Large intestine (tissue), 3 donors: ENCODE data around the gene BMPR1A. TPM values are rescaled to one million over a fixed set of nuclear protein-coding genes. Genes with fewer than 3 reads are reported as not detected.
"Not testable (repeated sequence)": the region's sequence is repeated elsewhere in the genome, so short reads cannot be mapped to it uniquely, and the experiment has no call there.

Experiments
- DNase-seq, 2 donors: peaks; one replicate each; pipeline versions ENCODE4 v3.0.0 to v3.0.0-alpha.2; 2013
- H3K27ac ChIP-seq: one replicate; pipeline ENCODE4 v1.5.1; 2013; ENCODE audit warnings: low read length
- H3K27me3 ChIP-seq: 2 replicates; pipeline ENCODE4 v1.6.1; 2013; ENCODE audit warnings: low read length; ENCODE audit not compliant: control insufficient read depth, insufficient read depth
- H3K36me3 ChIP-seq: 2 replicates; pipeline ENCODE4 v1.6.1; 2013; ENCODE audit warnings: low read length; ENCODE audit not compliant: control insufficient read depth, insufficient read depth
- H3K4me1 ChIP-seq: one replicate; pipeline ENCODE4 v1.6.1; 2013; ENCODE audit warnings: low read length; ENCODE audit not compliant: control insufficient read depth, insufficient read depth
- H3K4me3 ChIP-seq: one replicate; pipeline ENCODE4 v1.5.1; 2013; ENCODE audit warnings: low read length
- H3K9me3 ChIP-seq: one replicate; pipeline ENCODE4 v1.6.1; 2013; ENCODE audit warnings: mild to moderate bottlenecking, low read depth, low read length, moderate library complexity; ENCODE audit not compliant: control insufficient read depth
- WGBS: methylation state at CpG from one replicate; pipeline ENCODE4 v1.1.5; 2013; ENCODE audit warnings: low lambda C conversion rate; ENCODE audit not compliant: insufficient coverage; 5-methylcytosine and 5-hydroxymethylcytosine counted together
- polyA plus RNA-seq: library from polyadenylated mRNA; unstranded; fragments of 120-200 nt; gene quantifications from one replicate; pipeline ENCODE4 v1.2.1, GENCODE V29; 2013

The BMPR1A gene
- polyA plus RNA-seq, 1 donor = 41.5 TPM

DNA sequence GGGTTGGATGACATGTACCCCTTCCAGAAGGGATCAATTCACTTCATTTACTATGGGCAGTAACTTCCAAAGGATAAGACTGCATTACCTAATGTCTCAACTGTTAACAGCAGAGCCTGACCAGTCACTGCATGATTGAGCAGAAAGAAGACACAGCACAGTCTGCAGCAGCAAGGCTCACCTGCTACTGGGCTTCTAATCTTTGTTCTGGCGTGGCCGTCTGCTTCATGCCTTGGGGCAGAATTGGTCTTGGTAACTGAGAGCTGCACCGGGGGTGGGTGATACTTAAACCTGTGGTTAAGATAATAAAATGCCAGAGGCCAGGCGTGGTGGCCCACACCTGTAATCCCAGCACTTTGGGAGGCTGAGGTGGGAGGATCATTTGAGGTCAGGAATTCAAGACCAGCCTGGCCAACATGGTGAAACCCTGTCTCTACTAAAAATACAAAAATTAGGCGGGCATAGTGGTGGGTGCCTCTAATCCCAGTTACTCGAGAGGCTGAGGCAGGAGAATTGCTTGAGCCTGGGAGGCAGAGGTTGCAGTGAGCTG is 177.8 kb downstream of the BMPR1A start:
- H3K27ac ChIP-seq, H3K4me1 ChIP-seq, H3K4me3 ChIP-seq, DNase-seq, H3K27me3 ChIP-seq, H3K9me3 ChIP-seq: not testable (repeated sequence)
- WGBS = no CpG with 5 or more reads among the region's 6 CpGs
- H3K36me3 ChIP-seq = peaks cover 16% of the 10 kb centered on the region

DNA sequence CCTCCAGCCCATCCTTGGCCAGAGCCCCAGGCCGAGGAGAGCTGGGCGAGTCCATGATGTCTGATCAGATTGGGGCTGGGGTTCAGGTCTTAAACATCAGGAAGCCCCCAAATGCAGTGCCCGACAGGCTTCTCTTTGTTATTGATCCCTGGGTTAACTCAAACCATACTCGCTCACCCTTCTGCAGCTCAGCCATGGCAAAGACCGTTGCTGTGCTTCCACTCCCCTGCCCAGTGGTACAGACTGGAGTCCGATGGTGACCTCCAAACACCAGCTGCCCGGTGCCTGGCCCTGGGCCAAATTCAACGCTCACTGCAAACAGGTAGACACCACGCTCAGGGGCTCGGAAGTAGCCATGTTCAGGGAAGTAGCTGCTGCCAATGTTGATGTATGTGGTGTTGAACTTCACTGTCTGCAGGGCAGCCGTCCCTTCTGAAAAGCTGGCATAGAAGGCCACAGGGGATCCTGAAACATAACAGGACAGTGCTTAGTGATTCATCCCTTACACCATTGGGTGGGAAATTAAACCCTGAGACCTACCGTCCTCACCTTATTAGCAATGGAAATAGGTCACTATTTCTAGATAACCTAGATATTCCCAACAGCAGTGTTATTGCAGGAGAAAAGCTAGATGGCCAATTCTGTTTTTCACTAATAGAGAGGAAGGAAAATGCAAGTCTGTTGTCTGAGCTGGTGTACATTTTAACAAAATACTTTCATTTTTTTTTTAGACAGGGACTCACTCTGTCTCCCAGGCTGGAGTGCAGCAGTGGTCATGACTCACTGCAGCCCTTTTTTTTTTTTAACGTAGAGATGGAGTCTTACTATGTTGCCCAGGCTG is 180.5 kb downstream of the BMPR1A start:
- no peak for DNase-seq
- no peaks in the 10 kb centered on the region for H3K9me3 ChIP-seq
- 60% methylated on average over 1 of the region's 13 CpGs for WGBS
- H3K27me3 ChIP-seq = peaks cover 1% of the 10 kb centered on the region
- no peaks in the 10 kb centered on the region for H3K36me3 ChIP-seq
- no peaks in the 10 kb centered on the region for H3K4me1 ChIP-seq
- H3K4me3 ChIP-seq = no peak overlapping the region
- H3K27ac ChIP-seq = no peak overlapping the region

DNA sequence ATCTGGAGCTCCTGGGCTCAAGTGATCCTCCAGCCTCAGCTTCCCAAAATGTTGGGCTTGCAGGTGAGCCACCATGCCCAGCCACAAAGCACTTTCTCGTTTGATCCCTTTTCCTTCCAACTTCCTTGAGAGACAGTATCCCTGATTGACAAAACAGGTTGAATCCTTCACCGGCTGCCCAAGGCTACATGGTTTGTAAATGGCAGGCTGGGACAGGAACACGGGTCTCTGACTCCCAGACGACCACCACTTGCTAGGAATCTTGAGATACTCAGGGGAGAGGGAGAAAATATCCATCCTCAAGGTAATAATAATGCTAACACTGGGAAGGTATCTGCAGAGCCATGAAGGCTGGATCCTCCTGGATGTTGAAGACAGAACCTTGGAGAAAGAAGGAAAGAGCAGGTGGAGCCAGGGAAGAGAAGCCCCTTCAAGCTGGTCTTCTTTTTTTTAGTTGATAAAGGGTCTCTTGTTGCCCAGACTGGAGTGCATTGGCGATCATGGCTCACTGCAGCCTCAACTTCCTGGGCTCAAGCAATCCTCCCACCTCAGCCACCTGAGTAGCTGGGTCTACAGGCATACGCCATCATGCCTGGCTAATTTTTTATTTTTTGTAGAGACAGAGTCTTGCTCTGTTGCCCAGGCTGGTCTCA is 181.2 kb downstream of the BMPR1A start:
- Histone ChIP-seq H3K36me3 (no peaks in the 10 kb centered on the region), H3K4me3 (no peak overlapping the region), H3K27me3 (peaks cover 7% of the 10 kb centered on the region), H3K9me3 (peaks cover 5% of the 10 kb centered on the region), H3K27ac (no peak overlapping the region), H3K4me1 (peaks cover 3% of the 10 kb centered on the region)
- no peak for DNase-seq
- no CpG with 5 or more reads among the region's 6 CpGs for WGBS

DNA sequence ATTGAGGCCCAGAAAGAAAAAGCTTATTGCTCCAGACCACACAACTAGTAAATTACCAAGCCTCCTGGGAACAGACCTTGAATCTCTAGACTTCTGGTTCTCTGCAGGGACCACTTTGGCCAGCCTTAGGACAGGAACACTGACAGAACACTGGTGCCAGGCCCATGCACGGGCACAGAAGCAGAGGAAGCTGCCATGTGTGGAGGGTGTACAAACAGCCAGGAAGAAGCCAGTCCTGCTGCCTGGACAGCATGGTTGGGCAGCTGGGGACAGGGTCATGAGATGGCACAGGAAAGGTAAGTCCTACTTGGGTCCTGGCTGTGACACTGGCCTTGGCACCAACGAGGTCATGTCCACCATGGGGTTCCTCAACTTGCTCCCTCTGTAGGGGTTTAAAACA is 181.8 kb downstream of the BMPR1A start:
- peaks cover 3% of the 10 kb centered on the region for H3K4me1 ChIP-seq
- no peak overlapping the region for H3K4me3 ChIP-seq
- no peaks in the 10 kb centered on the region for H3K36me3 ChIP-seq
- no peak for DNase-seq
- H3K9me3 ChIP-seq = peaks cover 8% of the 10 kb centered on the region
- H3K27ac ChIP-seq = no peak overlapping the region
- no CpG with 5 or more reads among the region's 2 CpGs for WGBS
- peaks cover 10% of the 10 kb centered on the region for H3K27me3 ChIP-seq

- H3K9me3 ChIP-seq = peaks cover 11% of the 10 kb centered on the region
- DNase-seq, H3K4me3 ChIP-seq: not testable (repeated sequence)
Observed at GRCh38 chr10:86940076-86940475, 183.7 kb downstream of the BMPR1A start.

GRCh38 chr10:86940677-86941076 is 184.3 kb downstream of the BMPR1A start:
- peaks cover 11% of the 10 kb centered on the region for H3K9me3 ChIP-seq
- no peak overlapping the region for H3K4me3 ChIP-seq
- H3K27ac ChIP-seq = no peak overlapping the region
- no peaks in the 10 kb centered on the region for H3K36me3 ChIP-seq
- no CpG with 5 or more reads among the region's 6 CpGs for WGBS
- DNase-seq = no peak
- H3K27me3 ChIP-seq = peaks cover 16% of the 10 kb centered on the region
- peaks cover 3% of the 10 kb centered on the region for H3K4me1 ChIP-seq

More at GRCh38 chr10:86940076-86940475, 183.7 kb downstream of the BMPR1A start:
- peaks cover 16% of the 10 kb centered on the region for H3K27me3 ChIP-seq
- not testable (repeated sequence) for H3K36me3 ChIP-seq, H3K4me1 ChIP-seq, H3K27ac ChIP-seq
- no CpG with 5 or more reads among the region's 16 CpGs for WGBS

- H3K27me3 ChIP-seq = peaks cover 23% of the 10 kb centered on the region
- no peak overlapping the region for H3K4me3 ChIP-seq
- peaks cover 11% of the 10 kb centered on the region for H3K9me3 ChIP-seq
- H3K36me3 ChIP-seq = no peaks in the 10 kb centered on the region
- no peak for DNase-seq
- H3K4me1 ChIP-seq = peaks cover 3% of the 10 kb centered on the region
- WGBS = no CpG with 5 or more reads among the region's 2 CpGs
- H3K27ac ChIP-seq = no peak overlapping the region
Observed at GRCh38 chr10:86941426-86941825, 185.0 kb downstream of the BMPR1A start.

GRCh38 chr10:86941991-86942421 is 185.6 kb downstream of the BMPR1A start:
- no peaks in the 10 kb centered on the region for H3K36me3 ChIP-seq
- H3K9me3 ChIP-seq = peaks cover 11% of the 10 kb centered on the region
- H3K4me1 ChIP-seq = peaks cover 3% of the 10 kb centered on the region
- no peak for DNase-seq
- H3K27ac ChIP-seq = no peak overlapping the region
- peaks cover 27% of the 10 kb centered on the region for H3K27me3 ChIP-seq
- no CpG with 5 or more reads among the region's 14 CpGs for WGBS
- H3K4me3 ChIP-seq = no peak overlapping the region

DNA sequence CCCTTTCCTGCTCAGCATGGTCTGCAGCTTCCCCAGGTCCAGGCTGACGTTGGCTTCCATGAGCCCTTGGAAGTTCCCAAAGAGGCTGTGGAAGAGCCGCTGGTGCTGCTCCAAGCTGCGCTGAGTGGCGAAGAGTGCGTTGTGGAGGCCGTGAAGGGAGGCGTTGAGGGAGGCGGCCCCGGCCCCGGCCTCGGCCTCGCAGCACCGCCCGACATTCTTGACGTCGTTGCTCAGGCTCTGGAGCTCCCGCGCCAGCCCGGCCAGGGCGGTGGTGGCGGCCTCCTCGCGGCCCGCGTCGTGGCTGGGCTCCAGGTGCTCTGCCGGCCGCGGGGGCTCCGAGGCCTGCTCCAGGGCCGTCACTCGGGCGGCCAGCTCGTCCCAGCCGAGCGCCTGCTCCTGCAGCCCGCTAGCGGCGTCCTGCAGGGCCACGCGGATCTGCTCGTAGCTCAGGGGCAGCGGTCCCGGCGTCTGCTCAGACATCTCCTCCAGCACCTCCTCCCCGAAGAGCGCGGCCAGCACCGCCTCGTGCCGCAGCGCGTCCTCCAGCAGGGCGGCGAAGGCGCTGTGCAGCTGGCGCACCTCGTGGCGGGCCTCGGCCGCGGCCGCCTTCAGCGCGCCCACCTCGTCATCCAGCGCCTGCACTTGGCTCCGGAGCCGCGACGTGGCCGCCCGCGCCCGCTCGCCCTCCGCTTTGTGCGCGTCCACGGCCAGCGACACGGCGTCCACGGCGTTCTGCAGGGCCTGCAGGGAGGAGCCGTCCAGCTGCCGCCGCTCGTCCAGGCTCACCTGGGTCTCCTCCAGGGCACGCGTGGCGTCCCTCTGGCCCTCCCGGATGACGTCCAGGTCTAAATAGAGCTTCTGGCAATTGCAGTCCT is 186.3 kb downstream of the BMPR1A start:
- Histone ChIP-seq H3K27me3 (peaks cover 27% of the 10 kb centered on the region), H3K27ac (no peak overlapping the region), H3K9me3 (peaks cover 11% of the 10 kb centered on the region), H3K4me3 (no peak overlapping the region), H3K36me3 (no peaks in the 10 kb centered on the region), H3K4me1 (peaks cover 3% of the 10 kb centered on the region)
- no peak for DNase-seq
- no CpG with 5 or more reads among the region's 94 CpGs for WGBS
